HG03575 (cell line): ENCODE results near the gene GPRIN2.
"Not testable (repeated sequence)": the region's sequence is repeated elsewhere in the genome, so short reads cannot be mapped to it uniquely, and the experiment has no call there.

ENCODE experiments used
- ATAC-seq: cut with Tn5 transposase; IDR thresholded peaks from one replicate; pipeline ENCODE4 v1.9.1; 2021; ENCODE audit not compliant: unreplicated experiment, insufficient number of reproducible peaks, low FRiP score; ENCODE audit errors: extremely low read depth

Gene GPRIN2

GRCh38 chr10:46525824-46526681, 30.4 kb downstream of the GPRIN2 start:
- no peak for ATAC-seq

DNA sequence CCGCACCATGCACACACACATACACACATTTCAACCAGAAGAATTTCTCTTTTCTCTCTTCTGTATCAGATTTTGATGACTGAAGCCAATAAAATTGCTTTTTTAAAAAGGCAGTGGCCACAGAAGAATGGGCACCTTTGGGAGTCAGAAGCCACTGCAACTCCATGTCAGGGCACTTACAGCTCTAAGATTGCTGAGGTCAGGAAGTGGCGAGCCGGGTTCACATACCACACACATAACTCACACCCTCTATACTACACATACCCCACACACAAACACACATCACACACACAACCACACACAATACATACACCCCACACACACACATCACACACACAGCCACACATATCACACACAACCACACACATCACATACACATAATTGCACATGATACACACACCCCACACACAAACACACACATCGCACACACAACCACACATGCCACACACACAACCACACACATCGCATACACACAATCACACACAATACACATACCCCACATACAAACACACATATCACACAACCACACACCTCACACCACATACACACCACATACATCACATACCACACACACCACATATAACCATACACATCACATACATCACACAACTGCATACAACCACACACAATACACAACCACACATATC, 31.2 kb downstream of the GPRIN2 start:
- ATAC-seq = no peak

DNA sequence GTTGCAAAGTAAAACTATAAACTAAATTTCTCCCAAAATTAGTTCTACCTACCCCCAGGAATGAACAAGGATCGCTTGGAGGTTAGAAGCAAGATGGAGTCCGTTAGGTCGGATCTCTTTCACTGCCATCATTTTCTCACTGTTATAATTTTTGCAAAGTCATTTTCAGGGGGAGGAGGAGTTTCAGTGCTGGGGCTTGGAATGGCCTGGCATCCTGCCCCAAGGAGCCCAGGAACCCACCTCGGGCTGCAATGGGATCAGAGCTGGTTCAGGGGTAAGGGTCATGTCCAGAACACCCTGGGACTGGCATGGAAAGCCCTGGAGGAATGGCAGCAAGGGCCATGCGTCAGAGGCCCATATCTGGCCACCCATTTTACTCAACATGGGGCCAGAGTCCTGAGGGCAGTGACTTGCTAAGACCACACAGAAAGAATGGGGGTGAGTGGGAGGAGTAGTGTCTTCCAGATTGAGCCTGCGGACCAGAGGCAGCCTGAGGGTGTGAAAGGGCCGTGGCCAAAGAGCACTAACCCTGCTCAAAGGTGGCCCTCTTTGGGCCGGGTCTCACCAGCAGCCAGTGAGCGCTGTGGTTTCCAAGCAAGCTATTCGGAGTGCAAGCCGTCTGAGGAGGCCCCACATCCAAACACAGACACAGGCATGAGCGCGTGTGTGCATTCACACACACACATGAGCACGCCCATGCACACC, 31.8 kb downstream of the GPRIN2 start:
- no peak for ATAC-seq

DNA sequence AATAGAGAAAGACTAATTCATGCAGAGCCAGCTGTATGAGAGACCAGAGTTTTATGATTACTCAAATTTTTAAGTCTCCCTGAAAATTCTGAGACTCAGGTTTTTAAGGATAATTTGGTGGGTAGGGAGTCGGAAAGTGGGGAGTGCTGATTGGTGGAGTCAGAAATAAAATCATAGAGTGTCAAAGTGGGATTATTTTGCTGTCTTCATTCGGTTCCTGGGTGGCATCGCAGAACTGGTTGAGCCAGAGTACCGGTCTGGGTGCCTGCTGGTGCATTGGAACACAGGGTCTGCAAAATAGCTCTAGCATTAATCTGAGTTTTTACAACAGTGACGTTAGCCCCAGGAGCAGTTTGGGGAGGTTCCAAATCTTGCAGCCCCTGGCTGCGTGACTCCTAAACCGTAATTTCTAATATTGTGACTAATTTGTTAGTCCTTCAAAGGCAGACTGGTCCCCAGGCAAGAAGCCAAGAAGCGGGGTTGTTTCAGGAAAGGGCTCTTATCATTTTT, 32.4 kb downstream of the GPRIN2 start:
- ATAC-seq = no peak

- ATAC-seq = no peak
Observed at GRCh38 chr10:46523119-46523961, 33.1 kb downstream of the GPRIN2 start.

DNA sequence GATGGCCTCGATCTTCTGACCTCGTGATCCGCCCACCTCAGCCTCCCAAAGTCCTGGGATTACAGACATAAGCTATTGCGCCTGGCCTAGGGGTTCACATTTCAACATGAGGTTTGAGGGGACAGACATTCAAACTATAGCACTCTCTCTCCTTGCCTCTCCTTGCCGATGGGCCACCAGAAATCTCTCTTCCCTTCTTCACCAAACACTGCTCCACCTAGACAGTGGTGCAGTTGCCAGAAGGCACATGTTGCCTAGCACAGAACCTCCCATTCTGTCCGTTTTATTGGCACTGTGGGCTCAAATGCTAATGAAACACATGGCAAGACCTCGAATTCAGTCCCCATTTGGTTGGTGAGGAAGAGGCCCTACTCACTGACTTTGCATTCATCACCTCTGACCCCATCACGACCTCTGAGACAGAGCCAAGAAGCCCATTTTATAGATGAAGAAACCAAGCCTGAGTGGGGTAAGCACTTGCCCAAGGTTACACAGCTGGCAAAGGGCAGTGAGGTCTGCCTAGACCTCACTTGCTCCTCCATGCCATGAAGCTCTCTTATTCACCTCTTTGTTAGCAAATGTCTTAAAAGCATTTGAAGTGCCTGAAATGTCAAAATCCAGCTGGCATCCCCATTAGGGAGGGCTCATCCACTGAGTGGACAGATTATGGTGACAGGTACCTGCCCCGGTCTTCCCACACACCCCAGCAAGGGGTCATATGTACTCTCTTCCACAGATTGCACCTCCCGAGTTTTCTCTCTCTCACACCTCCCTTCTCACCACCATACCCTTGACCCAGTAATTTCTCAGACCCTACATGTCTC, 34.0 kb downstream of the GPRIN2 start:
- ATAC-seq = no peak

DNA sequence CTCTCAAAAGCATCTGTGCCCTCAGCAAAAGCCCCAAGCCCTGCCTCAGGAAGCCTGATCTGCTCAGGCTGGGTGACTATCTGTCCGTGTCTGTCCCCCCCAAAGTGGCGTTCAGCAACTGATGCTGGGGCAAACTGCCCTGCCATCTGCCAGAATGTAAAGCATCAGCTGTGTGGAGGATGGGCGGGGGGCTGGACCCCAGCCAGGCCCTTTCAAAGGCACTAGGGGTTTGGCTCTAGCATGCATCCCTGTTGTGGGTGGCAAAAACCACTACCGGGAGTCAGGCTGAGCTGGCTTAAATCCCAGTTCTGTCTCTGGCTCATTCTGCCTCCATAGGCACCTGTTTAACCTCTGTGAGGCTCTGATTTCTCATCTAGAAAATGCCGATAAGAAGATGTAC, 35.5 kb downstream of the GPRIN2 start:
- ATAC-seq = no peak

GRCh38 chr10:46520381-46520780, 36.1 kb downstream of the GPRIN2 start:
- no peak for ATAC-seq

GRCh38 chr10:46518028-46518725, 38.3 kb downstream of the GPRIN2 start:
- ATAC-seq = no peak

- ATAC-seq = no peak
Observed at GRCh38 chr10:46517541-46517940, 38.9 kb downstream of the GPRIN2 start.

- no peak for ATAC-seq
Observed at GRCh38 chr10:46516660-46517416, 39.6 kb downstream of the GPRIN2 start.

- ATAC-seq = no peak
Observed at GRCh38 chr10:46515793-46516192, 40.7 kb downstream of the GPRIN2 start.

DNA sequence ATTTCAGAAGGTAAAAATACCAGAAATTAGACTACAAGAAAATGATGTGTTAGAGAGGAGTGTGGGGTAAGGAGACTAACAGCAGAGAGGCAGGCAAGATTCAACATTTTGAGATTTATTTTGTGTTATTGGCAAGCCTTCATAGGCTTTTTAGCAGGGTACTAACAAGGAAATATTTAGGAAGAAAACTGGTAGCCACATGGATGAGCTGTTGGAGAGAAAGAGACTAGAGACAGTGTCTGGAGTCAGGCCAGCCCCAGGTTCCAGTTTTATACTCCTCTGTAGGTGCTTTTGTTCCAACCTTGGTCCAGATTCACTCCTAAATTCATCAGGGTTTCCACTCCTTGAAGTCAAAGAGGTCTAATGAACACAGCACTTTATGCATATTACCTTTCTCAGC, 41.1 kb downstream of the GPRIN2 start:
- no peak for ATAC-seq

DNA sequence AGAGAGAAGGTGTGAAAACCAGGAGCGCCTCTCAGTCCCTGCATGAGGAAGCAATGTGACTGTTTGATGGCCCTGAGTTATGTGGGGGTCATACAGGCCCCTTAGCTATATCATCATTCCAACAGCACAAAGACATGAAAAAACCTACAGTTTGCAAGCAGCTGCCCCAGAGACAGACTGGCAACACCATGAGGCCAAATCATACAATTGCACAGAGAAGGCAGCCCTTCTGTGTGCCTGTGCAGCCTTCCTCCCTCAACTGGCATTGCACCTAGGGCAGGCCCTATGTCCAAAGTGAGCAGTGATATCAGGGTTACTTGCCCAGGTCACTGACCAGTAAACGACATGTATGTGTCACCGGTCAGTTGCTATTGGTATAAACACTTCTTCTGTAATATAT, 41.6 kb downstream of the GPRIN2 start:
- ATAC-seq = no peak

DNA sequence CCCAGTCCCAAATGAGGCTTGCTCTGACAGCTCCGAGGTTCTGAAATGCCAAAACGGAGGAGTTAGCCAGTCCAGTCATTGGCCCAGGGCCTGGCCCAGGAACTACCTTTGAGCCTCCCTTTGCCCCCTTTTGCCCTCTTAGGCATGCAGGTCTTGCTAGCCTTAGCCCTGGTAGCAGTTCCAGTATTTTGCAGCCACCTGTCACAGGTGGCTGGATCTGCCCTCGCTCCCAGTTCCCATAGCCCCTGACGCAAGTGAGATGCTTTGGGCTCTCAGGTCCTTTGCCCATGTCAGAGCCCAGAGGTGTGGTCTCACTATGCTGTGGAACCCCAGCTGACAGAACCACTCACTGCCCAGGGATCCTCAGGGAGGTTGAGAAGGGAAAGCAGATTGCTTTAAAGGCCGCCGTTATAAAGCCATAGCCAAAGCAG, 42.0 kb downstream of the GPRIN2 start:
- ATAC-seq = no peak

DNA sequence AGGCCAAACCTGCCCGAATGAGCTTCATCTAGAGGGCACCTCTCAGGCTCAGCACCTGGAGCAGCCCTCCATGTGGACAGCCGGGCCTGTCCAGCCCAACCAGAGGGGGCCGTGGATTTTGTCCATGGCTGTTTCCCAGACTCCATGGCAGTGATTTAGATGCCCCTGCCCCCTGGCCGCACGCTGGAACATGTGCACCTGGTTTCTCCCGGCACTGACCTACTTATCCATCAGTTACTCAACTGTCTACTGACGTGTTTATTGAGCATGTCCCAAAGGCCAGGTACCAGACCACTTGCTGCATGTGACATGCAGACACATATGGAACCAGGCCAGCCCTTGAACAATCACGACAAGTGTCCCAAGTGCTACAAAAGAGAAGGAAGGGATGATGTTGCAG, 43.1 kb downstream of the GPRIN2 start:
- not testable (repeated sequence) for ATAC-seq

GRCh38 chr10:46512725-46513124, 43.7 kb downstream of the GPRIN2 start:
- not testable (repeated sequence) for ATAC-seq
